GM12878 (cell line): Measurements from ENCODE around the gene RTN3. TPM values are rescaled to one million over a fixed set of nuclear protein-coding genes. Genes with fewer than 3 reads are reported as not detected.

Source experiments
- ATF7 ChIP-seq: fragments of 450-650 bp; IDR thresholded peaks from 2 replicates; pipeline ENCODE4 v1.6.1; 2016; ENCODE audit warnings: low read depth, mild to moderate bottlenecking
- BMI1 ChIP-seq: fragments of 450-650 bp; IDR thresholded peaks from 2 replicates; pipeline ENCODE4 v1.6.1; 2016; ENCODE audit warnings: mild to moderate bottlenecking, moderate library complexity, borderline replicate concordance
- CEBPZ ChIP-seq: fragments of 150-350 bp; IDR thresholded peaks from 2 replicates; pipeline ENCODE4 v1.6.1; 2016; ENCODE audit warnings: low read depth, low read length
- ESRRA ChIP-seq: IDR thresholded peaks from 2 replicates; pipeline ENCODE4 v1.6.1; 2012; ENCODE audit warnings: mild to moderate bottlenecking, low read length, improper control_type of control experiment
- FOXM1 ChIP-seq: IDR thresholded peaks from 2 replicates; pipeline ENCODE4 v1.6.1; 2012; ENCODE audit warnings: low read depth, mild to moderate bottlenecking, inconsistent platforms, low read length, moderate library complexity
- HCFC1 ChIP-seq: fragments of 150-350 bp; IDR thresholded peaks from 2 replicates; pipeline ENCODE4 v1.6.1; 2014; ENCODE audit warnings: low read length
- HDAC6 ChIP-seq: fragments of 200-600 bp; sonication (generic); IDR thresholded peaks from one replicate; pipeline ENCODE4 v1.8.0; 2017; ENCODE audit warnings: antibody characterized with exemption; ENCODE audit not compliant: unreplicated experiment
- IKZF2 ChIP-seq, 2 experiments: fragments of 450-650 bp; IDR thresholded peaks; 2 replicates each; pipeline ENCODE4 v1.6.1; 2017; ENCODE audit warnings: mild to moderate bottlenecking in 2 of 2, moderate library complexity in 2 of 2
- JUNB ChIP-seq: IDR thresholded peaks from 2 replicates; pipeline ENCODE4 v1.6.1; 2016; ENCODE audit warnings: antibody characterized with exemption, mild to moderate bottlenecking
- JUND ChIP-seq: IDR thresholded peaks from 2 replicates; pipeline ENCODE4 v1.6.1; 2012; ENCODE audit warnings: low read depth, mild to moderate bottlenecking, low read length, improper control_type of control experiment, moderate library complexity
- KAT2A ChIP-seq: conservative IDR thresholded peaks from 2 replicates; pipeline ENCODE4 v1.6.1; 2011; ENCODE audit warnings: low read depth, low read length; ENCODE audit not compliant: control insufficient read depth
- KLF5 ChIP-seq: fragments of 450-650 bp; IDR thresholded peaks from 2 replicates; pipeline ENCODE4 v1.6.1; 2014; ENCODE audit warnings: mild to moderate bottlenecking; ENCODE audit not compliant: partially characterized antibody
- MLLT1 ChIP-seq: fragments of 450-650 bp; IDR thresholded peaks from 2 replicates; pipeline ENCODE4 v1.6.1; 2016; ENCODE audit warnings: mild to moderate bottlenecking
- MYC ChIP-seq: IDR thresholded peaks from 2 replicates; pipeline ENCODE4 v1.6.1; 2011; ENCODE audit warnings: mild to moderate bottlenecking, low read length, moderate library complexity, inconsistent platforms; ENCODE audit not compliant: insufficient read depth, insufficient replicate concordance, insufficient read length, severe bottlenecking
- NR2C1 ChIP-seq: fragments of 450-650 bp; IDR thresholded peaks from 2 replicates; pipeline ENCODE4 v1.6.1; 2017; ENCODE audit warnings: antibody characterized with exemption, mild to moderate bottlenecking, moderate library complexity
- NR2C2 ChIP-seq: IDR thresholded peaks from 2 replicates; pipeline ENCODE4 v1.6.1; 2011; ENCODE audit warnings: borderline replicate concordance, low read depth; ENCODE audit not compliant: control insufficient read depth, insufficient read length
- SMAD1 ChIP-seq: fragments of 450-650 bp; IDR thresholded peaks from 2 replicates; pipeline ENCODE4 v1.6.1; 2018; ENCODE audit warnings: mild to moderate bottlenecking, low read depth; ENCODE audit not compliant: partially characterized antibody
- SREBF1 ChIP-seq: IDR thresholded peaks from 2 replicates; pipeline ENCODE4 v1.6.1; 2012; ENCODE audit warnings: mild to moderate bottlenecking, low read length
- SUZ12 ChIP-seq: fragments of 200-600 bp; sonication (generic); IDR thresholded peaks from one replicate; pipeline ENCODE4 v1.6.1; 2018; ENCODE audit warnings: antibody characterized with exemption, mild to moderate bottlenecking; ENCODE audit not compliant: unreplicated experiment
- TCF3 ChIP-seq: IDR thresholded peaks from 2 replicates; pipeline ENCODE4 v1.6.1; 2012; ENCODE audit warnings: low read depth, mild to moderate bottlenecking, low read length, borderline replicate concordance; ENCODE audit not compliant: insufficient read depth
- ZNF687 ChIP-seq: fragments of 450-650 bp; IDR thresholded peaks from 2 replicates; pipeline ENCODE4 v1.6.1; 2017; ENCODE audit warnings: mild to moderate bottlenecking, moderate library complexity
- polyA plus RNA-seq, 11 experiments: library from polyadenylated mRNA; depleted of rRNA in 4 of 11; unstranded in 6 of 11; stranded (reverse) in 5 of 11; fragments of >200 nt; fragmentation: Nextera tagmentation in 4 of 11; fragmentation: Illumina TruSeq in 1 of 11; extraction: Ambion mirVana in 4 of 11; extraction: Trizol in 1 of 11; gene quantifications; 1 replicate in 1 of 11; 2 replicates in 10 of 11; pipeline versions ENCODE4 v1.2.1 to v1.2.3, GENCODE V29; 2011 to 2016; ENCODE audit warnings: inconsistent platforms in 2 of 11, missing spikeins in 2 of 11, low read depth in 1 of 11
- total RNA-seq, 4 experiments: library from RNA; depleted of rRNA in 3 of 4; stranded (reverse); fragments of >200 nt in 3 of 4; fragmentation: Illumina TruSeq in 1 of 4; extraction: Trizol in 1 of 4; gene quantifications; 2 replicates each; pipeline versions ENCODE4 v1.2.1 to v1.2.3, GENCODE V29; 2013 to 2021

Gene RTN3
- total and polyA plus RNA-seq, 10 of the 15 experiments (the other 5 are each of a cell fraction or from before 2014, with no cell fraction given) = 22.9 to 64.2 (median 47.0) TPM

GRCh38 chr11:63681321-63682065, at the start of gene RTN3 (continued):
- TF ChIP-seq ZNF687 (no peak), JUND (no peak), NR2C2 (no peak), ESRRA (no peak), ATF7 (0 out of 2 replicates have a peak, but pooled peaks have one; percentile 6), SMAD1 (no peak), KLF5 (no peak), TCF3 (no peak), SREBF1 (no peak), SUZ12 (no peak), HCFC1 (no peak), CEBPZ (no peak), BMI1 (0 out of 2 replicates have a peak, but pooled peaks have one; percentile 24), NR2C1 (no peak), MLLT1 (0 out of 2 replicates have a peak, but pooled peaks have one; percentile 59), MYC (peak; percentile 34), JUNB (no peak), KAT2A (no peak), FOXM1 (no peak), IKZF2 (IDR thresholded peaks at IDR 0.05) (peak; percentile 78 to 84), HDAC6 (no peak)
